ENCODE measurements around the gene NBPF1. TPM values are rescaled to one million over a fixed set of nuclear protein-coding genes. Genes with fewer than 3 reads are reported as not detected.
"Not testable (repeated sequence)": the region's sequence is repeated elsewhere in the genome, so short reads cannot be mapped to it uniquely, and the experiment has no call there.

NBPF1 gene
- total RNA-seq, 1 experiment from 2014 or later, result 45.4 TPM

- H3K27me3 ChIP-seq (ENCODE audit: insufficient read depth, low read depth); H4K20me1 ChIP-seq (ENCODE audit: insufficient read depth); H3K4me1 ChIP-seq (replicated peaks; ENCODE audit: insufficient read depth); H2AFZ ChIP-seq; H3F3A ChIP-seq (ENCODE audit: insufficient read depth, low read depth); H3K9me3 ChIP-seq (ENCODE audit: insufficient read depth, low read depth); H3K36me3 ChIP-seq (ENCODE audit: low read depth); H3K9me2 ChIP-seq (ENCODE audit: insufficient read depth); intact Hi-C loops (cut with micrococcal nuclease; ENCODE audit: unreplicated experiment); H3K79me2 ChIP-seq (ENCODE audit: low read depth): not testable (repeated sequence)
- DNase-seq, result peak; percentile 65 to 89
- Histone ChIP-seq H3K4me2 (peak overlapping the region; percentile 66), H3K4me3 (peak overlapping the region; percentile 47; the same call in 1 of the 2 replicates), H3K27ac (peak overlapping the region; percentile 56)
- ChIA-PET POLR2A (ENCODE audit: unreplicated experiment) (interaction anchor here (0.6 to 0.7 kb wide), 9 partner anchors 21 to 833 kb away, joined by 3 to 8 read pairs (median 4); partner anchors contain the start of gene RNU1-2), CTCF (interaction anchor here (0.7 kb wide), 1 partner anchor 152 kb away, joined by 4 read pairs; no protein-coding TSS in a partner anchor)
- TSS peak; percentile 99 for BruUV-seq (replicated peaks)
Observed at GRCh38 chr1:16513412-16514106, 99.8 kb downstream of the NBPF1 start.

- intact Hi-C loops (cut with micrococcal nuclease; ENCODE audit: unreplicated experiment); BruUV-seq (replicated peaks); H3K4me1 ChIP-seq (replicated peaks; ENCODE audit: insufficient read depth); H3K27ac ChIP-seq; H3K9me2 ChIP-seq (ENCODE audit: insufficient read depth); H3K36me3 ChIP-seq (ENCODE audit: low read depth); H2AFZ ChIP-seq; POLR2A ChIA-PET (ENCODE audit: unreplicated experiment); H3K79me2 ChIP-seq (ENCODE audit: low read depth); H3K27me3 ChIP-seq (ENCODE audit: insufficient read depth, low read depth); H4K20me1 ChIP-seq (ENCODE audit: insufficient read depth); H3K4me3 ChIP-seq; H3F3A ChIP-seq (ENCODE audit: insufficient read depth, low read depth); H3K9me3 ChIP-seq (ENCODE audit: insufficient read depth, low read depth); CTCF ChIA-PET: not testable (repeated sequence)
- peak overlapping the region; percentile 34; the same call in 1 of the 2 replicates for H3K4me2 ChIP-seq
- peak in 1 of 2 experiments; percentile 29 for DNase-seq
Observed at GRCh38 chr1:16512624-16513411, 100.5 kb downstream of the NBPF1 start.

Other genes starting within 250 kb of the NBPF1 start
- 104 and 114 TPM in 2 replicates for gene SZRD1, start 246.3 kb downstream of the NBPF1 start, total RNA-seq (2021)
- not detected in 2 replicates for gene SPATA21, start 176.1 kb downstream of the NBPF1 start, total RNA-seq (2021)
- gene NECAP2, start 172.8 kb downstream of the NBPF1 start, total RNA-seq (2021), result 49.6 and 52.4 TPM in 2 replicates
- gene RNU1-1, start 99.3 kb downstream of the NBPF1 start, total RNA-seq (2021), result 1,333 and 3,235 TPM in 2 replicates
- 1,333 and 3,235 TPM in 2 replicates for gene RNU1-3, start 53.4 kb upstream of the NBPF1 start, total RNA-seq (2021)
- 1,333 and 3,235 TPM in 2 replicates for gene RNU1-4, start 127.0 kb upstream of the NBPF1 start, total RNA-seq (2021)

Measured in PC-9 (cell line).